Neutrophil (primary cell): Measurements from ENCODE around the gene ORC1.

Experiments
- H3K27ac ChIP-seq: fragments of 200-600 bp; sonication (generic); 2 replicates; pipeline ENCODE4 v1.5.1; 2016; ENCODE audit warnings: mild to moderate bottlenecking, moderate library complexity
- H3K27me3 ChIP-seq: fragments of 200-600 bp; sonication (generic); 2 replicates; pipeline ENCODE4 v1.6.0; 2016; ENCODE audit warnings: mild to moderate bottlenecking
- H3K36me3 ChIP-seq: fragments of 200-600 bp; sonication (generic); 2 replicates; pipeline ENCODE4 v1.5.1; 2017
- H3K4me1 ChIP-seq, 2 experiments: fragments of 200-600 bp in 1 of 2; sonication (generic) in 1 of 2; 1 replicate in 1 of 2; 2 replicates in 1 of 2; pipeline versions ENCODE4 v1.5.1 to v1.6.1; 2013 to 2016; ENCODE audit warnings: low read depth in 1 of 2, low read length in 1 of 2, mild to moderate bottlenecking in 1 of 2, moderate library complexity in 1 of 2; ENCODE audit not compliant: control insufficient read depth in 1 of 2, insufficient read depth in 1 of 2
- H3K4me3 ChIP-seq, 2 experiments: fragments of 200-600 bp in 1 of 2; sonication (generic) in 1 of 2; 1 replicate in 1 of 2; 2 replicates in 1 of 2; pipeline ENCODE4 v1.5.1; 2013 to 2016; ENCODE audit warnings: low read depth in 1 of 2, low read length in 1 of 2, mild to moderate bottlenecking in 1 of 2, moderate library complexity in 1 of 2
- H3K9me3 ChIP-seq: fragments of 200-600 bp; sonication (generic); 2 replicates; pipeline ENCODE4 v1.5.1; 2016
- TF ChIP-seq, protein P1 (sequence below): fragments of 200-600 bp; sonication (generic); IDR thresholded peaks from 2 replicates; pipeline ENCODE4 v1.5.1; 2016; ENCODE audit warnings: antibody characterized with exemption

ORC1 gene

DNA sequence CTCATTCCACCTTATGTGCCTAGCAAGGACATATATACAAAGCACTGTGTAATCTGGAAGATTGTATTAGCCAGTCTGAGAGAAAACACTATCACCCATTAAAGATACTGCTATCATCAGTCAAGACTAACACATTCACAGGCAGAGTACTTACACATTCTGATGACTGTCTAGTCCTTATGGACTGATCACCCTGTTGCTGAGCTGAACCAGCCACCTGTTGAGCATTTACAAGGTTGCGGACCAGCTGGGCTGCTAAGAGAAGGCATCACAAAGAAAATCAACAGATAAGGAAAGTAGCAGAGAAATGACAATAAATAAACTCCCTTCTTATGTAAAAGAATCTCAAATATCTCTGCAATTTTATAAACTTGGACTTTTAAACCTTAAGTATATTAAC, 31.0 kb upstream of the ORC1 start:
- TF ChIP-seq, protein P1, sequence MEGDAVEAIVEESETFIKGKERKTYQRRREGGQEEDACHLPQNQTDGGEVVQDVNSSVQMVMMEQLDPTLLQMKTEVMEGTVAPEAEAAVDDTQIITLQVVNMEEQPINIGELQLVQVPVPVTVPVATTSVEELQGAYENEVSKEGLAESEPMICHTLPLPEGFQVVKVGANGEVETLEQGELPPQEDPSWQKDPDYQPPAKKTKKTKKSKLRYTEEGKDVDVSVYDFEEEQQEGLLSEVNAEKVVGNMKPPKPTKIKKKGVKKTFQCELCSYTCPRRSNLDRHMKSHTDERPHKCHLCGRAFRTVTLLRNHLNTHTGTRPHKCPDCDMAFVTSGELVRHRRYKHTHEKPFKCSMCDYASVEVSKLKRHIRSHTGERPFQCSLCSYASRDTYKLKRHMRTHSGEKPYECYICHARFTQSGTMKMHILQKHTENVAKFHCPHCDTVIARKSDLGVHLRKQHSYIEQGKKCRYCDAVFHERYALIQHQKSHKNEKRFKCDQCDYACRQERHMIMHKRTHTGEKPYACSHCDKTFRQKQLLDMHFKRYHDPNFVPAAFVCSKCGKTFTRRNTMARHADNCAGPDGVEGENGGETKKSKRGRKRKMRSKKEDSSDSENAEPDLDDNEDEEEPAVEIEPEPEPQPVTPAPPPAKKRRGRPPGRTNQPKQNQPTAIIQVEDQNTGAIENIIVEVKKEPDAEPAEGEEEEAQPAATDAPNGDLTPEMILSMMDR = no peak
- Histone ChIP-seq H3K36me3 (peaks cover 81% of the 10 kb centered on the region), H3K9me3 (no peaks in the 10 kb centered on the region), H3K27ac (no peak overlapping the region), H3K4me3 (no peak overlapping the region), H3K4me1 (no peaks in the 10 kb centered on the region), H3K27me3 (no peaks in the 10 kb centered on the region)

DNA sequence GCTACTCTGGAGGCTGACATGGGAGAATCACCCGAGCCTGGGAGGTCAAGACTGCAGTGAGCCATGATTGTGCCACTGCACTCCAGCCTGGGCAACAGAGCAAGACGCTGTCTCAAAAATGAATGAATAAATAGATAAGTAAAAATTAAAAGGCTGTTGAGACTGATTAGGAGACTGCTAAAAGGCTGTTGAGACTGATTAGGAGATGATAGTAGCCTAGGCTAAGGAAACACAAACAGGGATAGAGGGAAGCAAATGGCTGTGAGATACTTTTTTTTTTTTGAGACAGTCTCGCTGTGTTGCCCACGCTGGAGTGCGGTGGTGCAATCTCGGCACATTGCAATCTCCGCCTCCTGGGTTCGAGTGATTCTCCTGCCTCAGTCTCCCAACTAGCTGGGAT, 28.6 kb upstream of the ORC1 start:
- Histone ChIP-seq H3K36me3 (peaks cover 84% of the 10 kb centered on the region), H3K9me3 (no peaks in the 10 kb centered on the region), H3K4me3 (no peak overlapping the region), H3K27me3 (no peaks in the 10 kb centered on the region), H3K27ac (no peak overlapping the region), H3K4me1 (no peaks in the 10 kb centered on the region)
- TF ChIP-seq, protein P1 = no peak

DNA sequence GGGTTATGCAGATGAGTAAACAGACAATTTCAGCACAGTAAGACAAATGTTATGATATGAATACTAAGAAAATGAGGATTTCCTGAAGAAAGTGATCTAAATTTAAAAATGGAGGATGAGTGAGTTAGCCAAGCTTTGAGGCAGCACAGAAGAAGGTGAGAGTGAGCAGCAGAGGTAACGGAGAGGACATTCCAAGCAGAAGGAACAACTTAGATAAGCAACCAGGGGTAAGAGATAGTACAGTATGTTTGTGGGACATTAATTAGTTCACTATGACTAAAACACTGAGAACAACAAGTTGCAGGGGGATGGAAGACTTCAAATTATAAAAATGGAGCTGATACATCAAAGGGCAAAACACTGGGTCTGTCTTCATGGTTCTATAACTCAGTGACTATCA, 22.9 kb upstream of the ORC1 start:
- H3K4me1 ChIP-seq = peaks cover 4 to 9% of the 10 kb centered on the region in 2 experiments
- no peak overlapping the region for H3K4me3 ChIP-seq
- H3K9me3 ChIP-seq = no peaks in the 10 kb centered on the region
- H3K36me3 ChIP-seq = peaks cover 71% of the 10 kb centered on the region
- TF ChIP-seq, protein P1 = no peak
- no peaks in the 10 kb centered on the region for H3K27me3 ChIP-seq
- no peak overlapping the region for H3K27ac ChIP-seq

DNA sequence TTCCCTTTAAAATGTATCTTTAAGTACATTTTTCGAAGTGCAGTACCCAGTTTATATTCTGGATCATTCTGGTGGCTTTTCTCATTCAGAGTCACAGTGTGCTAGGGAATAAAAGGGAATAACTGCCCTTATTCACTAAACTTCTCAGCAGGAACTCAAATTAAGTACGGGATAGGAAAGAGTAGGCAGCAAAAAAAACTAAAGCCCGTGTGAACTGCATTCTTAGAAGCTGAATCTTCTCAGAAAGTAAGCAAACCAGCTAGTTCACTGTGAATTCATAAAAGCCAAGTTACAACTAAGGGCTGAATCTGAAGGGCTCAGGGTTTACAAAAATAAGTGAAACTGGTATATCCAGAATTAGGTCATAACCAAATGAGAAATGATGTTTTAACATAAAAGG, 22.1 kb upstream of the ORC1 start:
- TF ChIP-seq, protein P1 = no peak
- peaks cover 4 to 9% of the 10 kb centered on the region in 2 experiments for H3K4me1 ChIP-seq
- H3K27ac ChIP-seq = no peak overlapping the region
- no peaks in the 10 kb centered on the region for H3K9me3 ChIP-seq
- H3K4me3 ChIP-seq = no peak overlapping the region
- H3K36me3 ChIP-seq = peaks cover 71% of the 10 kb centered on the region
- no peaks in the 10 kb centered on the region for H3K27me3 ChIP-seq

DNA sequence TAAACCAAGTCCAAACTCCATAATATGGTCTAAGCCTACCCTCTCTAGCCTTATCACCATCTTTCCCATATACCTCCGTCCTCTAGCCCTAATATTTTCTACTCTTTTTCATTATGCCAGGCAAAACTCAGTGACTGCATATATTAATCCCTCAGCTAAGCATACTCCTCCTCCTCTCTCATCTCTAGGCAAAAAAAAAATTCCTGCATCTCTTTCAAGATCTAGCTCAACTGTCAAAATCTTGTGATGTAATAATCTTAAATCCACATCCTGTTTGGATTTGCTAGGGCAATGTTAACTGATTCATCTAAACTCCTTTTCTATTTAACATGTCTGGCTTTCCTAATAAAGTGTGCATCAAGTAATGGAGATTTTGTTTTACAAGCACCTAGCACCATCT, 20.6 kb upstream of the ORC1 start:
- Histone ChIP-seq H3K27ac (no peak overlapping the region), H3K36me3 (peaks cover 70% of the 10 kb centered on the region), H3K4me3 (no peak overlapping the region), H3K9me3 (no peaks in the 10 kb centered on the region), H3K27me3 (no peaks in the 10 kb centered on the region), H3K4me1 (peaks cover 4 to 9% of the 10 kb centered on the region in 2 experiments)
- TF ChIP-seq, protein P1 = no peak

DNA sequence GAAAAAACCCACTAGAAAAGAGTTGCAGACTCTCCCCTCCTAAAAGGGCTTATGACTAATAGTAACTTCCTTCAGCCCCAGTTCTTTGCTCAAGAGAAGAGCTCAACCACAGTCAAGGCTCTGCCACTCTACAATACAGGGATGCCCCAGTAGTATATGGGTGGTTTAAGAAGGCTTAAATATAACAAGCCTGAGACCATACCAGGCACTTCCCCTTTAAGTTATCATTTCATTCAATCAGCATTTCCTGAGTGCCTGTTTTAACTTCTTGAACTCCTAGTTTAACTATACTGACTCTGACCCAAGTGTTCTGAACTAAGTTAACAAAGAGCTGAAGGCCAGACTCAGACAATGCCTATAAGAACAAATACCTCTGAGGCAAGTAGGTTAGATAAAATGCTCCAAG, 20.0 kb upstream of the ORC1 start:
- Histone ChIP-seq H3K27ac (no peak overlapping the region), H3K9me3 (no peaks in the 10 kb centered on the region), H3K4me1 (peaks cover 4 to 9% of the 10 kb centered on the region in 2 experiments), H3K27me3 (no peaks in the 10 kb centered on the region), H3K4me3 (no peak overlapping the region), H3K36me3 (peaks cover 71% of the 10 kb centered on the region)
- TF ChIP-seq, protein P1 = no peak
